Glutamatergic neuron (in vitro differentiated cells): ENCODE data around the gene SLIT3. TPM values are rescaled to one million over a fixed set of nuclear protein-coding genes. Genes with fewer than 3 reads are reported as not detected.

Source experiments
- DNase-seq: peaks from one replicate; pipeline ENCODE4 v3.0.0; 2022
- H3K27ac Mint-ChIP-seq: one replicate; pipeline ENCODE4 v1.8.0; 2020; ENCODE audit warnings: mild to moderate bottlenecking, mixed read lengths, inconsistent platforms; ENCODE audit not compliant: unreplicated experiment
- H3K27me3 Mint-ChIP-seq: one replicate; pipeline ENCODE4 v1.8.0; 2020; ENCODE audit warnings: mild to moderate bottlenecking, moderate library complexity, mixed read lengths, inconsistent platforms; ENCODE audit not compliant: unreplicated experiment
- H3K36me3 Mint-ChIP-seq: one replicate; pipeline ENCODE4 v1.8.0; 2020; ENCODE audit warnings: mild to moderate bottlenecking, mixed read lengths, inconsistent platforms; ENCODE audit not compliant: unreplicated experiment
- H3K4me1 Mint-ChIP-seq: one replicate; pipeline ENCODE4 v1.8.0; 2020; ENCODE audit warnings: mild to moderate bottlenecking, low read depth, mixed read lengths, inconsistent platforms; ENCODE audit not compliant: unreplicated experiment
- H3K4me3 Mint-ChIP-seq: one replicate; pipeline ENCODE4 v1.8.0; 2020; ENCODE audit warnings: mild to moderate bottlenecking, mixed read lengths, inconsistent platforms; ENCODE audit not compliant: unreplicated experiment
- H3K9me3 Mint-ChIP-seq: one replicate; pipeline ENCODE4 v1.8.0; 2020; ENCODE audit warnings: mild to moderate bottlenecking, moderate library complexity, mixed read lengths, inconsistent platforms; ENCODE audit not compliant: unreplicated experiment
- total RNA-seq: library from RNA; stranded (reverse); fragmentation: NEBNext Ultra II Directional; extraction: Animal tissue kit (Norgen Biotek cat#: 25700); gene quantifications from one replicate; pipeline ENCODE4 v1.2.1, GENCODE V29; 2021; ENCODE audit not compliant: unreplicated experiment
- TF ChIP-seq, protein P1 (sequence below): fragments of 200-600 bp; sonication (generic); IDR thresholded peaks from one replicate; pipeline ENCODE4 v1.5.0; 2021; ENCODE audit not compliant: partially characterized antibody, unreplicated experiment

SLIT3 gene
- total RNA-seq, 1 donor from 2014 or later: 11.5 TPM

DNA sequence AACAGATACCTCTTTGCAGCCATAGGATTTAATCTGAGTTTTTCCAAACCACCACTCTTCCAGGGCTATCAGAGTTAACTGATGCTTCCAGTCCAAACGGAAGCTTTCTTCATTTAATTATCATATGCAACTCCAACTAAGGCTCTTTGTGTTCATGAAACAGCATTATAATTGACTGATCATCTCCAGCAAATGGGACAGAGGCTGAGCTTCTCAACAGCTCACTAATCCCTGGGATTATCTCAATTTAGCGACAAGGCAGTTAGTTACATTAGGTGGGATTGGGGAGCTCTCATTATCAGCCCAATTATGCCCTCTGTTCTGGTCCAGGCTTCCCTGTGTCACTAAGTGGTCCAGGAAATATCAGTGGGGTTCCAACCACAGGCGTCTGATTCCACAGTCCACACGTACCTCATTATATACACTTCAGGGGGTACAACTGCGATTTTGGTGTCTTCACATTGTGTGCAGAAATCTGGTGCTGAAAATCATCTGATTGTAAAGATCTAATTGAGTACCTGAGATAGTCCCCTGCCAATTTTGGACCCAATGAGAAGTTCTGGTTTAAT is 408.2 kb downstream of the SLIT3 start:
- TF ChIP-seq, protein P1, sequence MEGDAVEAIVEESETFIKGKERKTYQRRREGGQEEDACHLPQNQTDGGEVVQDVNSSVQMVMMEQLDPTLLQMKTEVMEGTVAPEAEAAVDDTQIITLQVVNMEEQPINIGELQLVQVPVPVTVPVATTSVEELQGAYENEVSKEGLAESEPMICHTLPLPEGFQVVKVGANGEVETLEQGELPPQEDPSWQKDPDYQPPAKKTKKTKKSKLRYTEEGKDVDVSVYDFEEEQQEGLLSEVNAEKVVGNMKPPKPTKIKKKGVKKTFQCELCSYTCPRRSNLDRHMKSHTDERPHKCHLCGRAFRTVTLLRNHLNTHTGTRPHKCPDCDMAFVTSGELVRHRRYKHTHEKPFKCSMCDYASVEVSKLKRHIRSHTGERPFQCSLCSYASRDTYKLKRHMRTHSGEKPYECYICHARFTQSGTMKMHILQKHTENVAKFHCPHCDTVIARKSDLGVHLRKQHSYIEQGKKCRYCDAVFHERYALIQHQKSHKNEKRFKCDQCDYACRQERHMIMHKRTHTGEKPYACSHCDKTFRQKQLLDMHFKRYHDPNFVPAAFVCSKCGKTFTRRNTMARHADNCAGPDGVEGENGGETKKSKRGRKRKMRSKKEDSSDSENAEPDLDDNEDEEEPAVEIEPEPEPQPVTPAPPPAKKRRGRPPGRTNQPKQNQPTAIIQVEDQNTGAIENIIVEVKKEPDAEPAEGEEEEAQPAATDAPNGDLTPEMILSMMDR: no peak
- no peak for DNase-seq
- Mint-ChIP-seq H3K4me1 (peaks cover 13% of the 10 kb centered on the region), H3K27me3 (peaks cover 7% of the 10 kb centered on the region), H3K27ac (peak overlapping the region; percentile 45), H3K36me3 (no peaks in the 10 kb centered on the region), H3K4me3 (no peak overlapping the region), H3K9me3 (no peaks in the 10 kb centered on the region)

DNA sequence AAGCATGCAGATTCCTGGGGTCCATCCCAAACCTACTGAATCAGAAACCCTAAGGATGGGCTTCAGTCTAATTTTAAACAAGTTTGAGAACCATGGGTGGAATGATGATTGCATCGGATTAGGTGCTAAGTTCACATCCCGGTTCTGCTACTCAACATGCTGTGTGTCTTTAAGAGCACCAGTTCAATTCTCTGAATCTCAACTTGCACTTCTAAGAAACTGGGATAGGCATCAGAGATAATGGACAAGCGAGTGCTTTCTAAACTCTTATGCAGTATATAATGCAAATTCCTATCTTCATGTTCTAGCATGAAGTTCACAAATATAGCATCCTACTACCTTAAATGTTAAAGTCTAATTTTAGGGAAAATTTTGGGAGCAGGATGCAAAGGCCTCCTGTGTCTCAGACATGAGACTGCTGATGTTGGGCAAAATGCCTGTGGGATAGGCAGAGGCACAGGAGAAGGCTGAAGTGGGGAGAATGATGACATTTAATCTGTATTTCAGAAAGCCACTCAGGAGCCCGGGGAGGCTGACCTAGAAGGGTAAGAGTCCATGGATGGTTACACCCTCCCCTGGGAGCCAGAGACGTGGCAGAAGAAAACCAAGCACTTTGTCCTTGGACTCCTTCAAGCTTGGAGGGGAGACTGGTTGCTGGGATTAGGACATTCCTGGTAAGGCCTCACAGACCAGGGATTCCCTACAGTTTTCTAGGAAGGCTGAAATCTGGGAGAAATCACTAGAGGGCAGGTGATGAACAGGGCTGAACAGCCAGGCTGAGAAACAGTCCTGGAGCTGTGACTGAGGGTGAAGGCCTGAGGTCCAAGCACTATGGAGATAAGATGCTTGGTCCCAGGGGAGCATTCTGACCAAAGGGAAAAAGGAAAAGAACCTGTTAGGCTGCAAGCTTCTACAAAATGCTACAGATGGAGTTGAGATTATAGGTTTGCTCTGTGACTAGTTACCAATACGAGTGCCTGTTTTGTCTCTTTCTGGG is 409.8 kb downstream of the SLIT3 start:
- peaks cover 10% of the 10 kb centered on the region for H3K4me1 Mint-ChIP-seq
- TF ChIP-seq, protein P1: no peak
- peaks cover 4% of the 10 kb centered on the region for H3K27me3 Mint-ChIP-seq
- no peak for DNase-seq
- no peak overlapping the region for H3K27ac Mint-ChIP-seq
- H3K4me3 Mint-ChIP-seq: no peak overlapping the region
- no peaks in the 10 kb centered on the region for H3K9me3 Mint-ChIP-seq
- no peaks in the 10 kb centered on the region for H3K36me3 Mint-ChIP-seq

DNA sequence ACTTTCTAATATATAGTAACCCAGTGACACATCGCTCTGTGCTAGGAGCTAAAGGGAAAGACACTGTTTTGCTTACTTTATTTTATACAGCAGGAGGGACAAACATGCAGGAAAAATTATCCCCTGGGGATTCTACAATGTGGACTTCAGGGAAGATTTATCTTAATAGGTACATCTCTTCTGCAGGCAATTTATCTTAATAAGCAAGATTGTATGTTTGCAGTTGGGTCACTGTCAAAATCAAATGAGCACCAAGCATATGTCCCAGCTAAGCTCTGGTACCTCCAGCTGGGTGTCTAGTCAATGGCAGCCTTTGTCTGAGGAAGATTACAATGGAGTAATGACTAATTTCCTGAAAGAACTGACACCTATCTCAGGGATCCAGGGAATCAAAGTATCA is 411.9 kb downstream of the SLIT3 start:
- DNase-seq: no peak
- TF ChIP-seq, protein P1: no peak
- Mint-ChIP-seq H3K4me3 (no peak overlapping the region), H3K4me1 (peaks cover 10% of the 10 kb centered on the region), H3K9me3 (no peaks in the 10 kb centered on the region), H3K27me3 (peaks cover 2% of the 10 kb centered on the region), H3K27ac (no peak overlapping the region), H3K36me3 (no peaks in the 10 kb centered on the region)

DNA sequence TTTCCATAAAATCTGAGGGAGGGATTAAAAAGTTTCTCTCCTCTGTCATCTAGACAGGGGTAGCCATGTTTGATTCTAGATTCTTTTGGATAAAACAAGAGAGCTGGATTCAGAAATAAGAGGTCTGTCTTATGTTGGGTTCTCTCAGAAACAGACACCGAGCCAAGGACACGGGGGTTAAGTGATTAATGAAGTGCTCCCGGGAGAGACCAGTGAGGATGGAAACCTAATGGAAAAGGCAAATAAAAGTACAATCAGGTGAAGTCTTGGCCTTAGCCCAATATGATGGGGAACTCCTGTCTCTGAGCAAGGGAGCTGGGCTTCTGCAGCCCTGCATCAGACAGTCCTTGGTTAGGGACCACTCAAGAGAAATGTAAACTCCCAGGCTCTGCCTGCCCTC is 413.0 kb downstream of the SLIT3 start:
- H3K27ac Mint-ChIP-seq: no peak overlapping the region
- no peaks in the 10 kb centered on the region for H3K9me3 Mint-ChIP-seq
- no peaks in the 10 kb centered on the region for H3K36me3 Mint-ChIP-seq
- DNase-seq: no peak
- no peak overlapping the region for H3K4me3 Mint-ChIP-seq
- H3K4me1 Mint-ChIP-seq: peaks cover 16% of the 10 kb centered on the region
- TF ChIP-seq, protein P1: no peak
- H3K27me3 Mint-ChIP-seq: peaks cover 2% of the 10 kb centered on the region

DNA sequence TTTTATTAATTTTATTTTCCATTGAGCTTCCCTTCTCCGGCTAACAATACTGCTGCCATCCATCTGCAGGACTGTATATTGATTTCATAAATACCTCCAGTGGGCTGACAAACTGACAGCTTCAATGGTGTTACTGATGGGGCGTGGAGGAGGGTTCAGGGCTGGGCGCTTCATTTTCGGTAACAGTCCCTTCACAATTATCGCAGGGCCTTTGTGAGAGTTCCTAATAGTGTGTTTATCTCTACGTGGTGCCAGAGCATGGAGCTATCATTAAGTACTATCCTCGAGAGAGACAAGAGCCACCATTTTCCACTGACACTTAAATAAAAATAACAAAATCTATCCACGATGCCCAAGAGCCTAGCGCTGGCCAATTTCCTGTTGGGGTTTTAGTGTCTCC is 414.8 kb downstream of the SLIT3 start:
- H3K36me3 Mint-ChIP-seq: no peaks in the 10 kb centered on the region
- peaks cover 2% of the 10 kb centered on the region for H3K27me3 Mint-ChIP-seq
- peaks cover 25% of the 10 kb centered on the region for H3K4me1 Mint-ChIP-seq
- no peak for DNase-seq
- TF ChIP-seq, protein P1: no peak
- no peak overlapping the region for H3K4me3 Mint-ChIP-seq
- H3K27ac Mint-ChIP-seq: no peak overlapping the region
- H3K9me3 Mint-ChIP-seq: no peaks in the 10 kb centered on the region
